GM18870 (cell line): ENCODE measurements around the gene OR6S1.
"Not testable (repeated sequence)": the region's sequence is repeated elsewhere in the genome, so short reads cannot be mapped to it uniquely, and the experiment has no call there.

Experiments used
- ATAC-seq: cut with Tn5 transposase; IDR thresholded peaks from one replicate; pipeline ENCODE4 v1.9.1; 2021; ENCODE audit warnings: moderate library complexity; ENCODE audit not compliant: unreplicated experiment

The OR6S1 gene

DNA sequence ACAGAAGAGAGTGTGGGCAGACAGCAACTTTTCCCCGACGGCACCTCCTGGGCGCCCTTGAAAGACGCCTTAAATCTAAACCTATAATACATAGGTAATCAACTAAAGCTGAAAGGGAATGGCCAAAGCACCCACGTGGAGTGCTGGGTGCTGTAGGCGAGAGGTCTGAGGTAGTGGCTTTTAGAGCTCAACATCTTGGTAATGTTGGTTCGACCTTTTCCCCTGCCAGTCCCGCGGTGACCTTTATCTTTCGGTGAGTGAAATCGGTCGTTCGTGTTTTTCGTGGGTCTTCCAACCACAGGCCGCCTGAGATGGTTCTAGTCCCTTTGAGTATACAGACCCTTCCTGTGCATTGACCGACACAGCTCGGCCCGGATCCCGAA, 9.1 kb downstream of the OR6S1 start:
- no peak for ATAC-seq

DNA sequence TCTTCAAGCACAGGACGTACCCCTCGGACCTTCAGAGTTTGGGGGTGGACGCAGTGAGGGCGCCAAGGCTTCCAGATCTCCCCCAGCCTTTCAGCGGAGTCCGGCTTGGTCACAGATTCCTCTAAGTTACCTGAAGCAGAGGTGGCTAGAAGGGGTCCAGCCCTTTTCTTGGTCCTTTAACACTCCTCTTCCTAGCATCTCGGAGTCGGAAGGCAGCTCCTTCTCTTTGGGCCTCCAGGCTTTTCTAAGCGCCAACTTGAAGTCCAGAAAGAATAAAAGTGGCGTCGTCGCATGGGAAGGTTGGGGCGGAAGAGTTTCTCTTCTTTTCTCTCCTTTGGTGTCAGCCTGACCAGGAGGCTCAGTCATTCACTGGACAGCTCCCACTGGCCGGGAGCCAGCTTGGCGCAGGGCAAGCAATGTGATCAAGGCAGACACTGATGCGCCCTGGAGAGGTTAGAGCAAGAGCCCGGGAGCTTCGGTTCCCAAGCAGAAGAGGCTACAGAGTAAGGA, 9.6 kb downstream of the OR6S1 start:
- ATAC-seq = no peak

DNA sequence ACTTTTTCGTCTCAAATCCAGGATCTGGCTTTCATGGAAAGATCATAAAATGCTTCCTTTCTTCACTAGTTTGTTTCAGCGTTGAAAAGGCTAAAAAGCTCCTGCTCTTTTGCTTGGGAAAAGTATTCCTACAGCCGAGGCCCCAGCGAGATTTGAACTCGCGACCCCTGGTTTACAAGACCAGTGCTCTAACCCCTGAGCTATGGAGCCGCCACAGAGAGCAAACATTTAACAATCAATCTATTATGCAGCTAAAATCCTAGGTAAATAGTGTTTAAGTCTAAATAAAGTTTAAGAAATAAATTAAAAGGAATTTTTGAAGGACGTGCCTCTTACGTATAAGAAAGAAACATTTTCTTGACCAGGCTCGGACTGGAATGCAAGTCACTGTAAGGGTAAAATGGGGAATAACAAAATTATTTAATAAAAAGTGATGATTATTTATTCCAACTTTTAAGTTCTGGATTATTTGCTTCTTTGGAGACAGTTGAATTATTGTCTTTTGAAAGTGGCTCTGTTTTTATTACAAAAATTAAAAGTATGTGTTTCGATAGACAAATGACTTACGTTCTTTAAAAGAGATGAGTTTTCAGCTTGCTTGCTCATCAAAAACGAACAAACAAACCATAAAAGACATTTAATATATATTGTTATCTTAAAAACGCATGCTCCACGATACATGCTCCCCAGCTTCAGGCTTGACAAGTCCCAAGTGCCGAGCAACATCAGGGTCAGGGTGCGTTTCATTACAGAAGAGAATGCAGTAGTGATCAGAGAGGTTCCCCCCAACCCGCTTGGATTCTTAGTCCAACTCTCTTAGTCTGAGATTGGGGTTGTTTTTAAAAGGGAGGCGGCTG, 10.2 kb downstream of the OR6S1 start:
- ATAC-seq = no peak

DNA sequence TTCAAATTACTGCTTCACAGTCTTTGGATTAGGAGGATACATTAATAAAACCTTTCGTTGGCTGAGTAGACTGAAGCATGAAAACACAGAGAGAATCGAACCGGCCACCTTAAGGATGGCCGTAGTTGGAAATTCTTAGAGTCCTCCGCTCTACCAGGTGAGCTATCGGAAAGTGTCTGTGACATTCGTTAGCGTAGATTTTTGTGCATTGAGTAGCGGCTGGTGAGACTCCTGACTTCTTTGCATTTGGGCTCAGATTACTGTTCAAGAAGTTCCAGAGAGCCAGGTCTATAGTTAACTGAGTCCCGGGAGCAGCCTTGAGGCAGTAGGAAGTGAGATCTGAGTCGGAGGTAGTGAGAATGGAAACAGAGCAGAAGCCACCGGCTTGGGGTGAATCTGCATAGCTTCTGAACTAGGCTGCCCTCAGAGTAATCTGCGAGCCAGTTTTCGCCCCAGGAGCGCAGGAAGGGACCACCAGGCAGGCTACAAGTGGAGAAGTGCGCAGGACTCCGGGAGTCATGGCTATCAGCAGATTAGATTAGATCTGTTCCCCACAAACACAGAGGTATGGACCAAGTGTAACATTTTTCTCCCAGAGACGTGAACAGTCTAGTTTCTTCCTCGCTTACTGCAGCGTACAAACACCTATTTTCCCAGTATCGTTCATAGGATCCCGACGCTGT, 11.0 kb downstream of the OR6S1 start:
- no peak for ATAC-seq

DNA sequence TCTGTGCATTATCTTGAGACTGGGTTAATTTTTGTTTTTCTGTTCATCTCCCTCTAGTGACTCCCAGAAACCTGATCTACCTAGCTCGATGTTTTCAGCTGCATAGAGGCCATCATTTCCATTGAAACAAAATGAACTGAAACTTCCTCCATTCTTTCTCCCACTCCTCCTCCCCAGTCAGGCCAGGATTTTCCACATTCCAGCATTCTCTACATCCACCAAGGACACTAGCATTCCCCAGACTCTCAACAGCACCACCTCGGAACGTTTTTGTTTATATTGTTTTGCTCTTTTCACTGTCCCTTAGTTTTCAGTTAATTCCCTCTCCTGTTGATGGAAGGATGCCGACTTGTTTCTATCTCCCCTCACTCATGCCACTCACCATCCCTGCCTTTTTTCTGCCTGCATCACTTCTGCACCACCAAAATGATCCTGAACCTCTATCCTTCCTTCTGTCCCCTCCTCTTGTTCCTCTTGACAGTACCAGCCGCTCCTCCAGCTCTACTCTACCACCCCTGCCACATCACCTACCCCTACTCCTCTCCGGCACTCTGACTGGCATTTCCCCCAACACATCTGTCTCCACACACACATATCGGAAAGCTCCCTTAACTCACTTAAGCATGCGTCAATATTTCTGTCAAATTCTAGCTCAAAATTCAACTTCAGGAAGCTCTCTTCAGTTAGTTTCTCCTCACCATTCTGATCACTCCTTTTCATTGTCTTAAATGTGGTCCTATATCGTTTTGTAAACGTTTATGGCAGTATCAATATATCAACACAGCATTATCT, 13.2 kb downstream of the OR6S1 start:
- no peak for ATAC-seq

DNA sequence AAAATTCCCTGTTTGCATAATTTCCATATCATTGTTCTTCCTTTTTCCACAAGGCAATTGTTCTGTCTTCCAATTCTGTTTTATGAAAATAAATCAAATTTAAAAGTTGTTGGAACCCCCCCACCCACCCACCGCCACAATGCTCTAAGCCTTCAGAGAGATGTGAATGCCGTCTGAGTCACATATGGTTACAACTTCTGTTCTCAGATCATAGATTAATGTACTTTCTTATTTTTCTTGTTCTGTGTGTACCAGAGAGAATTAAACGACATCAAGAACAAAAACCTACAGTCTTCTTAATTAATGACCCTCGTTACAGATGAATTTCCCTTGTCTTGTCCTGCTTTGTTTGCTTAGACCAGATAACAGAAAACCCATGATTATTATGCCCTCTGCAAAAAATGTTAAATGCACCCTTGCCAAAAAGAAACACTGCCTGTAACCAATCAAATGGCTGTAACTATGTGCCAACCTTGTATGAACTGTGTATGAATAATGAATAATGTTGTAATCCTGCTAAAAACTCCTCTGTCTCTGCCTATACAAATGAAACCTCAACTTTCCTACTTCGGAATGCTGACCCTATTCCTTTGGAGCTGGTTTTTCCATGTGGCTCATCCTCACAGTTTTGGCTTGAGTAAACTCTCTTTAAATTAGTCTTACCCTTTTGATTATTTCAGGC, 14.0 kb downstream of the OR6S1 start:
- no peak for ATAC-seq

DNA sequence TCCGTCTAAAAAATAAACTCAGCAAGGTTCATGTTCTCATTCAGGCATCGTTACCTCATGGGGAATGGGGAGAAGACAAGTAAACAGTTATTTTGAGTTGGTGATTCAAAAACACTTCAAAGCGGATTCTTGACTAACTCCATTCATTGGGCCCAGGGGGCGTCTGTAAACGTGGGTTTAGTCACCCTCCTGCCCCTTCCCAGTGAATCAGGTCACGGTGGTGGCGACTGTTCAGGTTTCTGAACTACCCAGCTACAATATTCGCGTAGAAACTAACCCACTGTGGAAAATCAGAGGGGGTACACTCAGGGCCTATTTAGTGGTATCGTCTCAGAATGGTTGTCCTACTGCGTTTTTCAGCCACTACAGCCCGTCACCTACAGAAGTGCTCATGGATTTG, 15.2 kb downstream of the OR6S1 start:
- no peak for ATAC-seq

DNA sequence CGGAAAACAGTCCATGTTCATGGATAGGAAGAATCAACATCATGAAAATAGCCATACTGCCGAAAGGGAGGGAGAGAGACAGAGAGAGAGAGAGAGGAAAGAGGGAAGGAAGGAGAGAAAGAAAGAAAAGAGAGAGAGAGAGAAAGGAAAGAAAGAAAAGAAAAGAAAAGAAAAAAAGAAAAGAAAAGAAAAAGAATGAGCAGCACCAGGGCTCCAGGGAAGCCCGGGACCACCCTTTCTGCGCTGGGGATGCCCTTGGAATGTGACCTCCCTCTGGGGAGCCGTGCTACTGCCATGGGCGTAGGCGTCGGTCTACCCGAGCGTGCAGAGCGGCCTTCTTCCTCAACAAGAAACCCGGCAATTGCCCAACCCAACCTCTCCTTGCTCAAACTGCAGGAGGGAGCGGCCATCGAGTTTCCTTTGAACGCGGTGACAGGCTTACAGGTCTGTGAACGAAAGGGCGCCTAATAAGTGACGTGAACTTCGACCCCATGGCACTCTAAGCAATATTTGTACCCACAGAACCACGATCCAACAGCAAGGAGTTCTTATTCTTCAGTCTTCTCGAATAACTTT, 16.9 kb downstream of the OR6S1 start:
- ATAC-seq = no peak

DNA sequence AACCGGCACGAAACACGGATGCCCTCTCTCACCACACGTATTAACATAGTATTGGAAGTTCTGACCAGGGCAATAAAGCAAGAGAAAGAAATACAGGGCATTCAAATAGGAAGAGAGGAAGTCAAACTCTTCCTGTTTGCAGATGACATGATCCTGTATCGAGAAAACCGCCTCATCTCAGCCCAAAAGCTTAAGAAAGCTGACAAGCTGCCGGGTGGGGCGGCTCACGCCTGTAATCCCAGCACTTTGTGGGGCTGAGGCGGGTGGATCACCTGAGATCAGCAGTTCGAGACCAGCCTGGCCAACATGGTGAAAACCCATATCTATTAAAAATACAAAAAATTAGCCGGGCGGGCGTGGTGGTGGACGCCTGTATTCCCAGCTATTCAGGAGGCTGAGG, 17.7 kb downstream of the OR6S1 start:
- ATAC-seq = no peak

DNA sequence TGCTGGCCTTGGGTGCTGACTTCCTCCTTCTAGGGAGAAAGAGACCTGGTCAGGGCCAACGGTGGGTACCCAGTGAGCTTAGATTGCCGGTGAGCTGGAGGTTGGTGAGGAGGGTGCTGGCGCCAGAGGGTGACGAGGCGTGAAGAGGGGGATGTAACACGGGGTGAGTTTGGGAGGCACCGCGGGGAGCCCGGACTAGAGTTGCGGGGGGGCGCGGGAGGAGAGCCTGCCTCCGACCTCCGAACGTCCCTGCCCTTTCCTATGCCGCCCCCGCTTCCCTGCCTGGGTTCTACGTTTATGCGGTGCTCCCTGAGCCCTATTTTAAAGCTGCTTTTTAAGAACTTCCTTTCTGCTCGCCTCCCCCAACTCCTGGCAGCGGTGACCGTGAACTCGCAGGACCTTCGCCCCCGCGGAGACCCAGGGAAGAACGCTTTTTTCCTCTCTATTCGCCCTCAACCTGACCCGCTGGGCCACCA, 18.6 kb downstream of the OR6S1 start:
- ATAC-seq = no peak

DNA sequence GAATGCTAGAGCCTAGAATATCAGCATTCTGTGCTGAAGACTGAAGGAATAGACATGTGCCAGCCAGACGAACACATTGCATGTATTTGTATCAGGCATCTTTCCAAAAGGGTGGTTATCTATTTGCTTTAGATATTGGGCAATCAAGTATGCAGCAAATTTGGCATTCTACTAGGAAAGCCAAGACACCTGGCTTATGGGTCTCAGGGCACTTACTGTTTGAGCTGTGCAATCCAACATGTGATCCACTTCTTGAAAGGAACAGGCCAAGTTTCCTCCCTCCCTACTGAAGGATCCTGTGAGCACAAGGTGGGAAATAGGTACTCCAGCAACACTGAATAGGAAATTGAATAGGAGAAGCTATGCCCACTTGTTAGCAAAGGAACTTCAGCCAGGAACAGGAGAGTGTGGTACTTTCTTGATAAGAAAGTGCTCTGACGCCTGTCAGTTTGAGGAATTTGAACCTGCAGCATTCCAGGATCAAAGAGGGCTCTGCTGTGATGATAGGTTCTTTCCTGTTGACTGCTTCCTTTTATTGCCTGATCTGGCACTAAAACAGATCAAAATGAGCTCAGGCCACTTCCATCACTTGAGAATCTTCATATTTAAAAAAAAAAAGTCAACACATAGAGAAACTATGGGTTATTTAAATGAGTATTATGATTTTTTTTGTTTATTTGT, 20.6 kb downstream of the OR6S1 start:
- no peak for ATAC-seq

DNA sequence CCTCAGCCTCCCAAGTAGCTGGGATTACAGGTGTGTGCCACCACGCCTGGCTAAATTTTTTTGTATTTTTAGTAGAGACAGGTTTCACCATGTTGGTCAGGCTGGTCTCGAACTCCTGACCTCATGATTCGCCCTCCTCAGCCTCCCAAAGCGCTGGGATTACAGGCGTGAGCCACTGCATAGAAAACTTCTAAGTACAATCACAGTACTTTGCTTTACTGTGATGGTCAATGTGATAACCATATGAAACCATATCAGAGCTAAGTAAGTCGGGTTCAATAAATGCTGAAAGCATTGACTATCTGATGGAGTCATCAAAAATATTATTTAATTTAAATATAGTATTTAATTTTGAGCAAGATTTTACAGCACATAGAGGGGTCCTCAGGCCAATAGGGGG, 21.8 kb downstream of the OR6S1 start:
- ATAC-seq = not testable (repeated sequence)

DNA sequence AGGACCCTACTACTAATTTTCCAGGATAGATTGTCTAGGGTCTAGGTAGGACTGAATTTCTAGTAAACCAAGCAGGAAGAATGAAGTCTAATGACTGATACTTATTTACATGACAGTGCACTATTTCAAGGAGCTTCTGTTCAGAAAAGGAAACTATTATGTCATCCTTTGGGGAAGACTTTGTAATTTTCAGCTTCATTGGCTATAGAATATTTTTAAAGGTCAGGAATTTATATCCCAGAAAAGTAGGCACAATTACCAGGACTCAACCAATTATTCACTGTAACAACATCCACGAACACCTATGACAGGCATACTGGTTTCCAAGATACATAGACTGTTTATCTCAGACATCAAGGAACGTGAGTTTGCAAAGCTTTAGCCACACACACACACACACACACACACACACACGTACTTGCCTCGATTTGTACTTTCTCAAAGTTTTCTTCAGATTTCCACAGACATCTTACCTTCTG, 23.2 kb downstream of the OR6S1 start:
- no peak for ATAC-seq

DNA sequence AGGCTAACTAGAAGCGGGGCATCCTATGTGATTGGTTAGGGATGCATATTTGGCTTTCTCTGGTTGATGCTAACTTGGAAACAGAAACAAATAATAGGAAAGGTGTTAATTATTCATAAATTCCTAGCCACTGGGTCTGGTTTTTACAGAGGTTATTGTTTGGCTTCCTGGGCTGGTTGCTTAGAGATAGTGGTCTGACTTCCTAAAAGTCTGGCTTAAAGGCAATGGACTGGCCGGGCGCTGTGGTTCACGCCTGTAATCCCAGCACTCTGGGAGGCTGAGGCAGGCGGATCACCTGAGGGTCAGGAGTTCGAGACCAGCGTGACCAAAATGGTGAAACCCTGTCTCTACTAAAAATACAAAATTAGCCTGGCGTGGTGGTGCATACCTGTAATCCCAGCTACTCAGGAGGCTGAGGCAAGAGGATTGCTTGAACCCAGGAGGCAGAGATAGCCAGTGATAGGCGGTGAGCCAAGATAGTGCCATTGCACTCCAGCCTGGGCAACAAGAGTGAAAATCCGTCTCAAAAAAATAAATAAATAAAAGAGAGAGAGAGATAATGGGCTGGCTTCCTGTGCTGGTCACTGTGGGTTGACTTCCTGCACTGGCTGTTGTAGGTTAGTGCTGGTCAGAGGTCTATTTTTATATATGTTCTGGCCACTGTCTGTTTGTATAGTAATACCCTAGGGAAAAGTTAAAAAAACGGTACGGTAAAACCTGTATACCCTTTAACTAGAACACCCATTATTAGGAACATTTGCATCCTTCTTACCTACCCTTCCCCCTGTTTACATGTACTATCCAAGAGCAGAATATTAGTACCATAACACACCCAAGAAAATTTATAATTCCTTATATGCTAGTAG, 24.1 kb downstream of the OR6S1 start:
- peak; percentile 24 for ATAC-seq

DNA sequence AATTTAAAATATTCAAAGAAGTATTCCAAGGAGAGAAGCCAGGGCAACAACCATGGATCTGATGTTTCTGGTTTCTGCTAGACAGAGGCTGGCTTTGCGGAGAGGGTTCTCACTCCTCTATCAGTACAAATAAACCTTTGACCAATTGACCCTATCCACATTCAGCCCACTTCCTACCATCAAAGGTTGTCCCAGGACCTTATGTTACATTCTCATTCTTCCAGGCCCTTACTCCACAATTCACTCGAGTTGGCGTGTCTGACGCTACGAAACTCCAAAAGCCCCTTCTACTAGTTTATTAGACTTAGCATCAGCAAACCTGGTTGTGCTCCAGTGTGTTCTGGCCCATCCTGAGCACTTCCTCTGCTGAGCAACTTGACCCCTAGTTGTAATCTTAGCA, 25.5 kb downstream of the OR6S1 start:
- ATAC-seq = no peak

DNA sequence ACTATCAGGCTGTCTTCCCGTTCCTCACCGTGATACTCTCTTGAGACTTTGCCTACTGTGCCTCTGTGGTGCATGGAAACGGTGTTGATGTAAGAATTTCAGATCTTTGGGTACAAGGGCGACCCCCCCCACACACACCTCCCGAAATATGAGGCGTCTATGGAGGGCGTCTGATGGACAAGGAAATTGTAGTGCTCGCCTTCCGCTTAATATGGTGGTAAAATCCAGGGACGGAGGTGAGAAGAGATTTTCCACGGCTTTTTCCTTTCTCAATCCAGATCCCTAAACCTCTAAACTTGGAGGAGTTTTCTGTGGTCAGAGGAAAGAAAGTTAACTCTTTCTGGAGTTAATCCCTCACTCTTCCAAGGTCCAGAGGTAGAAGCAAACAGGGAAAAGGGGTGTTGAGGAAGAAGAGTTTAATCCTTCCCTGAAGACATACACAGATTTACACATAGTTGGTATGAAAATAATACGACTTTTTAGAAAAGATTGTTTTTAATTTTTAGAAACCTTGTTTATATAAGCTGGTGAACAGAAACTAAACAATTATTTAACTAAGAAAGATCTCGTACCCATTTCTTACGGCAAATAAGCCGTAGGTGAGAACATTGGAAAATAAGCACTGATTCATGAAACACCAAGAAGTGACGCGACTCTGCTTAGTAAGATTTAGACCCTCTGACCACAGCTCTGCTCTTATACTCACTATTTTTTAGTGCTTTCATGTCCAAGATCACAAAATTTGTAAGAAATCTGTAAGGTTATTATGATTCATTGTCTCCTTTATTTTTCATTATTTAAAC, 27.3 kb downstream of the OR6S1 start:
- ATAC-seq = no peak

DNA sequence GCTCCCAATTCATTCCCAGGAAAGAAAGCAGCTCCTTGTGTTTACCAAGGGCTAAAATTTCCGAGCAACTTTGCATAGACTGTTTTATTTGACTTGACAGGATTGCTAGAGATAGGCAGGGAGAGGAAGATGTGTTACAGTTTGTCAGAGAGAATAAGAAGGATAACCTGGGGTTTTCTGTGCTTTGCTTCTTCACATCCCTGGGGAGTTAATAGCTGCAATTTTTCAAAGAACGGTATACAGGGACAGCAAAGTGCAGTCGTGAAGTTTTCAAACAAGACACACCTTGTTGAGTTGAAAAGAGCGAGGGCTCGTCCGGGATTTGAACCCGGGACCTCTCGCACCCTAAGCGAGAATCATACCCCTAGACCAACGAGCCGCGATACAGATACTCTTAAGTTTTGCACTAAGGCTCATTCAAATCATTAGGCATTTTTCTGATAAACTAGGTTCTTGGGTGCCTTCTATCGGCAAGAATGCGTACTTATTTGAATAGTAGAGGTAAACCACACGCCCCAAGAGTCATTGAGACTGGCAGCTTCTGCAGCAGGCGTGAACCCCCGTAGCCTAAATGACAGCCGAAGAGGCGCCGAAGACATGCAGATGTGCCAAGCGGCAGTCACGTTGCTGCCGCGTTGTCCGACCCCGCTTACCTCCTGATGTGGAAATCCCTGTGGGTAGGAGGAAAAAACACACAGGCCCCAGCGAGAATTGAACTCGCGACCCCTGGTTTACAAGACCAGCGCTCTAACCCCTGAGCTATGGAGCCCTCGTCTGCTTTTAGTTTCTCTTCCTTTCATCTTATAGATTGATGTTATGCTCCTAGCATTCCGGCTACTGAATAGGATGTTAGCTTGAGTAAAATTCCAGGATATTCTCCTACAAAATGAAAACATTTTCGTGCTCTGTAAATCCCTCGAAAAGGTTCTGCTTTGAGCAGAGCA, 28.1 kb downstream of the OR6S1 start:
- ATAC-seq = peak; percentile 64
